ENCODE measurements around the gene EEF1G.

The EEF1G gene

DNA sequence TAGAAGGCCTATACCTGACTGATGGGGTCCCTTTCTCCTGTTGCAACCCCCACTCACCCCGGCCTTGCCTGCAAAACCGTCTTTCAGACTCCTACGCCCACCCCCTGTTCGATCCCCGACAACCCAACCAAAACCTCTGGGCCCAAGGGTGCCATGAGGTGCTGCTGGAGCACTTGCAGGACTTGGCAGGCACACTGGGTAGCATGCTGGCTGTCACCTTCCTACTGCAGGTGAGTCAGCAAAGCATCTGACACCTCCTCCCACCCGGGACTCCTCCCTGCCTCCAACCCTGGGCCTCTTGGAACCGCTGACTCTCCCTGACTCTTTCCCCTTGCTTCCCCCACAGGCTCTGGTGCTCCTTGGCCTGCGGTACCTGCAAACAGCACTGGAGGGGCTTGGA, 40.6 kb upstream of the EEF1G start:
- in situ Hi-C loops (cut with HindIII; ENCODE audit: low sequenced_read_pairs) = no loop called here
- no peak for TF ChIP-seq CTCF (IDR thresholded peaks at IDR 0.05; ENCODE audit: low read depth, low read length, missing control alignments)
- no peak overlapping the region for H3K4me3 ChIP-seq (ENCODE audit: low read depth, low read length)
- no peak for DNase-seq (ENCODE audit: low read depth)

GRCh38 chr11:62613291-62613778, 39.6 kb upstream of the EEF1G start:
- DNase-seq (ENCODE audit: low read depth) = no peak
- H3K4me3 ChIP-seq (ENCODE audit: low read depth, low read length) = no peak overlapping the region
- TF ChIP-seq CTCF (IDR thresholded peaks at IDR 0.05; ENCODE audit: low read depth, low read length, missing control alignments) = no peak
- in situ Hi-C loops (cut with HindIII; ENCODE audit: low sequenced_read_pairs) = no loop called here

- peak; percentile 29 for DNase-seq (ENCODE audit: low read depth)
- peak; percentile 78 for TF ChIP-seq CTCF (IDR thresholded peaks at IDR 0.05; ENCODE audit: low read depth, low read length, missing control alignments)
- in situ Hi-C loops (cut with HindIII; ENCODE audit: low sequenced_read_pairs) = no loop called here
- peak within 1 kb of the TSS; percentile 74 for H3K4me3 ChIP-seq (ENCODE audit: low read depth, low read length)
Observed at GRCh38 chr11:62612366-62613290, 38.9 kb upstream of the EEF1G start, which contains the start of the genes EML3 and ROM1. EML3 (minus strand) TSS chr11:62612775; CDS start chr11:62612457, 318 bp downstream. ROM1 (plus strand) TSS chr11:62613257; CDS start chr11:62613282, 25 bp downstream.

DNA sequence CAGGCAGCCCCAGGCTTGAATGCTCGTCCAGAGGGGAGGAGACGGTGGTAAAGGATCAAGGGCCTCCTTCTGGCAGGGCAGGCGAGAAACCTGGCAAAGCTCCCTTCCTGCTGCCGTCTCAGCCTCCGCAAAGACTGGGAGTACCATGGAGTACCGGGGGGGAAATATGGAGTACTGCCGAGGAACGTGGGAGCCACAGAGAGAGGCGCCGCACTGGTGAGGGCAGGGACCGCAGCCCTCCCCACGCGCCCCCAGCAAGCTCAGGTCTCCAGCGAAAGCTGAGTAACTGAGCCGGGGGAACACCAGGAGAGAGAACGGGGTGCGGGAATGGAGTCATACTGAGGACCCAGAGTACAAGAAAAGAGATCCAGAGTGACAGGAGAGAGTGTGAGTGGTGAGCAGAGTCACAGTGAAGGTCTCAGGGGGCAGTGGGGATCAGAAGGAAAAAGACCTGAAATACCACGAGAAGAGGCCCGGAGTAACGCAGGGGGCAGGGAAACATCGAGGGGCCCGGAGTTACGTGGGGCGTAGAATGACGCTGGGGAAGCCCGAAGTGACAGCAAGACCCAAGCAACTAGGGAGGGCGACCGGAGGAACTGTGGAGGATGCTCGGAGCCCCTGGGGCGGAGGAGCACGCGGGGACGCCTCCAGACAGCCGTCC, 38.1 kb upstream of the EEF1G start:
- TF ChIP-seq CTCF (IDR thresholded peaks at IDR 0.05; ENCODE audit: low read depth, low read length, missing control alignments) = no peak
- DNase-seq (ENCODE audit: low read depth) = peak; percentile 43
- in situ Hi-C loops (cut with HindIII; ENCODE audit: low sequenced_read_pairs) = no loop called here
- peak overlapping the region; percentile 74 for H3K4me3 ChIP-seq (ENCODE audit: low read depth, low read length)

DNA sequence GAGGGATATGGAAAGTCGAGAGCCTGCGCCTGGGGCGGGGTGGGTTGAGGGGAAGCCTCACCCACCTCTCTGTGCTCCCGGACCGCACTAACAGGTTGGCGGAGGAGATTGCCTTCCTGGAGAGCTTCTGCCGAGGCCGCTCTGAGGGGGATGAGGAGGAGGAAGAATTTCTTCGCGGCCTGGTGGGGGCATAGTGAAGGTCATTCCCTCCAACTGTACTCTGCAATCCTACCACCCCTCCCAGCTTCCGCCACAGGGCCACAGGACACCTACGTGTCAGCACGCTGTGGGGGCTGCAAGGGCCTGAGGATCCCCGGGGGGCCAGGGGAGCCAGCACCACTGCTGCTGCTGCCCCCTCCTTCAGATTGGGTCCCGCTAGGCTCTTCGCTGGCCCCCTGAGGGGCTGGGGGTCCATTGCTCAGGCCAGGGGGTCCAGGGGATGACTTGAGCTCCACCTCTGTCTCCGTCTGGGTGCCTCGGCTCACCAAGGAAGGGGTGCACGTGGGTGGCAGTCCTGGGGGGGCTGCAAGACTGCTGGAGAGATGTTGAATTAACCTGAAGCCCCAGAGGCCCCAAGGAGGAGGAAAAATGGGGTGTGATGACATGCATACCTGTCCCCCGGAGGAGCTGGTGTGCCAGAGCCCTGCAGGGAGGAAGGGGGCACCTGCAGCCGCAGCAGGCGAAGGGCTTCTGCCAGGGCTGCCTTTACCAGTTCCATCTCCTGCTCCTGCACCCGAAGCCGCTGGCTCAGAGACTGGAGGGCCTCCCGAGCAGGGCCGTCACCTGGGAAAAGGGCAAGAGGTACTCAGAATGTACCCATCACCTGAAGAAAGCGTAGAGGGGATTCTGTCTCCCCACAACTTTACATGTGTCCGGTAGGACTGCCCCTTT, 37.4 kb upstream of the EEF1G start:
- no peak for DNase-seq (ENCODE audit: low read depth)
- H3K4me3 ChIP-seq (ENCODE audit: low read depth, low read length) = peak overlapping the region; percentile 74
- TF ChIP-seq CTCF (IDR thresholded peaks at IDR 0.05; ENCODE audit: low read depth, low read length, missing control alignments) = no peak
- in situ Hi-C loops (cut with HindIII; ENCODE audit: low sequenced_read_pairs) = no loop called here

DNA sequence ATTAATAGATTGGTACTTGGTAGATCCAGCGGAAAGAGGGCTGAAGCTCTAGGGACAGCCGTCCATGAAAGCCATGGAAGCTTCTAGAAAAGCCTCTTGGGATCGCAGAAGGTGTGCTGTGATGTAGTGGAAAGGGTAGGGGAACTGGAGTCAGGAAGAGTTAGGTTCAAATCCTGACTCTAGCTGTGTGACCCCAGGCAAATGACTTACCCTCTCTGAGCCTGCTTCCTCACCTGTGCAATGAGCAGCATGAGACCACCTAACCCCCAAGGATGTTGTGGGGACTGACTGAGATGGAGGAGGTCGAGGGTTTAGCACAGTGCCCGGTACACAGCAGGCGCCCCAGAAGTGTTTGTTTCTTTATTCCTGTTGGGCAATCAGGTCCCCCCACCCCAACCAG, 36.7 kb upstream of the EEF1G start:
- no peak for TF ChIP-seq CTCF (IDR thresholded peaks at IDR 0.05; ENCODE audit: low read depth, low read length, missing control alignments)
- in situ Hi-C loops (cut with HindIII; ENCODE audit: low sequenced_read_pairs) = no loop called here
- no peak overlapping the region for H3K4me3 ChIP-seq (ENCODE audit: low read depth, low read length)
- no peak for DNase-seq (ENCODE audit: low read depth)
